ENCODE data around the gene MAGEB3. TPM values are rescaled to one million over a fixed set of nuclear protein-coding genes. Genes with fewer than 3 reads are reported as not detected.
"Not testable (repeated sequence)": the region's sequence is repeated elsewhere in the genome, so short reads cannot be mapped to it uniquely, and the experiment has no call there.

MAGEB3 gene, protein sequence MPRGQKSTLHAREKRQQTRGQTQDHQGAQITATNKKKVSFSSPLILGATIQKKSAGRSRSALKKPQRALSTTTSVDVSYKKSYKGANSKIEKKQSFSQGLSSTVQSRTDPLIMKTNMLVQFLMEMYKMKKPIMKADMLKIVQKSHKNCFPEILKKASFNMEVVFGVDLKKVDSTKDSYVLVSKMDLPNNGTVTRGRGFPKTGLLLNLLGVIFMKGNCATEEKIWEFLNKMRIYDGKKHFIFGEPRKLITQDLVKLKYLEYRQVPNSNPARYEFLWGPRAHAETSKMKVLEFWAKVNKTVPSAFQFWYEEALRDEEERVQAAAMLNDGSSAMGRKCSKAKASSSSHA
- total RNA-seq (2014; rRNA removed; shearing (Covaris generic); ENCODE audit: low replicate concordance): not detected in 2 replicates

DNA sequence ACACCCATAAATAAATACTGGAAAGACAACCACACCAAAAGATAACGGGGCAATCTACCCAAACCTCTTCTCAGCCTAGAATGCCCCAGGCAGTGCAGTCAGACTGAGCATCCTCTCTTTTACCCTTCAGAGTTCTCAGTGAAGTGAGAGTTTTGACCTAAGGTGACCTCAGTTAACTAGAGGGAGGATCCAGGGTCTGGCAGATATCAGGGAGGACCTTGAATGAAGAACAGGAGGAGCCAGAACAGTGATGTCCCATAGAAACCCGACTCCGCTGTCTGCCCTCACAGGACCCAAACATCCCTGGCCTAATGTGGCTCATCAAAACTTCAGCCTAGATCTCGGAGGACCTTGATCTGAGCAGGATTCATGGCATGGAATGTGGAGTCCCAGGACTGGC, at the start of gene MAGEB3:
Gene MAGEB3, plus strand, starts transcription at position 263 of the 400 bp plus-strand sequence. CDS start 5,268 bp downstream, outside the sequence.
- no peak for DNase-seq
- H3K4me3 ChIP-seq: no peak within 1 kb of the TSS
- no peaks in the 10 kb centered on the region for H3K27me3 ChIP-seq
- no peaks in the 10 kb centered on the region for H3K9me3 ChIP-seq
- H3K36me3 ChIP-seq: no peaks in the 10 kb centered on the region

DNA sequence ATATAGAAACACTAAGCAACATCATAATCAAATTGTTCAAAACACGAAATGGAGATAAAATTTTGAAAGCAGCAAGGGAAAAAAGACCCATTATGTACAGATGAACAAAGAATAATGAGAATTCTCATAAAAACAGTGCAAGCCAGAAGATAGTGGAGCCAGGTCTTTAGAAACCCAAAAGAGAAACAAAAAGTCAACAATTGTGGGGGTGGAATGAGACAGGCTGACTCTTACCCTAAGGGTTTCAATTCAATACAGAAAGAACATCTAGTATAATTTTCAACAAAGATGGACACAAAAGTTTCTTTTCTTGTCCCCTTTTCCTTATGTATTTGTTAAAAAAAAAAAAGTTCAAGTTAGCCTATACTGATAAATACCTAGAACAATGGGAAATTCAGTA, 49.1 kb upstream of the MAGEB3 start:
- no peaks in the 10 kb centered on the region for H3K27me3 ChIP-seq
- no peak for DNase-seq
- no peaks in the 10 kb centered on the region for H3K36me3 ChIP-seq
- no peak overlapping the region for H3K4me3 ChIP-seq
- no peaks in the 10 kb centered on the region for H3K9me3 ChIP-seq

DNA sequence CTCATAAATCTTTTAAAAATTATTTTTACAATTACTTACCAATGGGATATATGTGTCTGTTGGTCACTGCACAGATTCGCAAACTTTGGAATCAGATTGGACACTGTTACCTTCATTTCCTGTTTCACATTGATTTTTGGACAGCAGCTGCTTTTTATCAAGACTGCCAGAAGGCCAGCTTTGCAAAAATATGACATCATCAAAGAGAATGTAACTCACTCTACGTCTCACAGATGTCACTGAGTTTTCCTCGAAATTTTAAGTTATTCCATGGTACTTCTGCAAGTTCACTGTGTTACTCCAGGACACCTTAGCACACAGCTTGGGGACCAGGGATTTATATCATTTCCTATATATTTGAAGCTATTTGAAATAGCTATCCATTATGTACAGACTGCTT, 46.9 kb upstream of the MAGEB3 start:
- Histone ChIP-seq H3K9me3 (no peaks in the 10 kb centered on the region), H3K4me3 (no peak overlapping the region), H3K36me3 (no peaks in the 10 kb centered on the region), H3K27me3 (no peaks in the 10 kb centered on the region)
- no peak for DNase-seq

DNA sequence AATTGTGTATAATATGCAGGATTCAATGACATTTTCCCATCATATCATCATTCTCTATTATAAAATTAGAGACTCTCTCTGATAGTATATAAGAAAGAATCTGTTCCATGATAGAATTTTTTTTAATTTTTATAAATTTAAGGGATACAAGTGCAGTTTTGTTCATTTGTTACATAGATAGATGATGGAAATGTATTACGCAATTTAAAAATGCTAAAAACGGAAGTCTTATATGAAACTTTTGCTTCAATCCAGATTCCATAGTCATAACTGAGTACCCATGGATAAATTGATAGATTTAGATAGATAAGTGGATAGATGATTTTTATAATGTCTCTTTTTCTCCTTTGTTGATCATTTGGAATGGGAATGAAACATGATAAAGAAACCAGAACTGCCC, 40.0 kb upstream of the MAGEB3 start:
- H3K9me3 ChIP-seq: no peaks in the 10 kb centered on the region
- H3K36me3 ChIP-seq: no peaks in the 10 kb centered on the region
- DNase-seq: no peak
- no peaks in the 10 kb centered on the region for H3K27me3 ChIP-seq
- no peak overlapping the region for H3K4me3 ChIP-seq

DNA sequence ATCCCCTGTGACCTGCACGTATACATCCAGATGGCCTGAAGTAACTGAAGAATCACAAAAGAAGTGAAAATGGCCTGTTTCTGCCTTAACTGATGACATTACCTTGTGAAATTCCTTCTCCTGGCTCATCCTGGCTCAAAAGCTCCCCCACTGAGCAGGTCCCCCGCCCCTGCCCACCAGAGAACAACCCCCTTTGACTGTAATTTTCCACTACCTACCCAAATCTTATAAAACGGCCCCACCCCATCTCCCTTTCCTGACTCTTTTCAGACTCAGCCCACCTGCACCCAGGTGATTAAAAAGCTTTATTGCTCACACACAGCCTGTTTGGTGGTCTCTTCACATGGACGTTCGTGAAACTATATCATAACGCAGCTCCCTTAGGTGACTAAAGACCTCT, 36.5 kb upstream of the MAGEB3 start:
- H3K9me3 ChIP-seq, DNase-seq, H3K36me3 ChIP-seq, H3K27me3 ChIP-seq, H3K4me3 ChIP-seq: not testable (repeated sequence)

DNA sequence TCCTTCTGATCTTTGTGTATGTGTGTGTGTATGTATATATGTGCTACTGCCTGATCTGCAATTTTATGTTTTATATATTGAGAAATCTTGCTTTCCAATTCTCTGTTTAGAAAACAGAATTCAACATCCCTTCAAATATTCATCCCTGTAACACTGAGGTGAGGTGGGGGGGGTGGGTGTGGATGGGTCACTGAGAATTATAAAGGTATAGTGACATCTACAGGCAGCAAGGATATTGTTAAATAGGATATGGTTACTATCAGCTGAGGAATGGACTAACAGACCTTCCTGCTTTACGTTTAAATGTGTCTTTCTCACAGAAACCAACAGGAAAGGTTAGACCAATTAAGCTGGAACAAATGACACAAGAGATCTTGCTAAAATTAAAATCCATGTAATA, 34.1 kb upstream of the MAGEB3 start:
- Histone ChIP-seq H3K9me3 (no peaks in the 10 kb centered on the region), H3K27me3 (no peaks in the 10 kb centered on the region), H3K36me3 (no peaks in the 10 kb centered on the region), H3K4me3 (no peak overlapping the region)
- DNase-seq: no peak

GRCh38 chrX:30212172-30212571, 18.3 kb upstream of the MAGEB3 start:
- Histone ChIP-seq H3K4me3 (no peak overlapping the region), H3K36me3 (no peaks in the 10 kb centered on the region), H3K27me3 (no peaks in the 10 kb centered on the region), H3K9me3 (no peaks in the 10 kb centered on the region)
- no peak for DNase-seq

- Histone ChIP-seq H3K36me3 (no peaks in the 10 kb centered on the region), H3K4me3 (no peak within 1 kb of the TSS), H3K27me3 (no peaks in the 10 kb centered on the region), H3K9me3 (no peaks in the 10 kb centered on the region)
- no peak for DNase-seq
These were observed 15.1 kb upstream of the MAGEB3 start, which contains the start of gene MAGEB2 for GRCh38 chrX:30215357-30215843. Gene MAGEB2, plus strand, starts transcription at chrX:30215563. Its CDS starts 3,018 bp downstream, at chrX:30218581.

DNA sequence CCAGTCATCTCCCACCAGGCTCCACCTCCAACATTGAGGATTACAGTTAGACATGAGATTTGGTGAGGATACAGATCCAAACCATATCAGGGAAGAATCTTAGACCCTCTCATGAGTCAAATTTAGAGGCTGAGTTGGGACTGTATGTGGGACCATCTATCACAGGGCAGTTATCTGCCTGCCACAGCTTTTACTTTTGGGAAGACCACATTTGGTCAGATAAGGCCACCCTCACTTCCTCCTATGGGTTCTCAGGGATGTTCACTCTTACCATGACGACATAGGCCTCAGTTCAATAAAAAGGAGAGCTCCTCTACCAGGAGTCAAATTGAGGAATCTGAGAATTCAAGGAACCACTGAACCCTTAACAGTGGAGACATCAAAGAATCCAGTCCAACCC, 13.0 kb upstream of the MAGEB3 start:
- no peak for DNase-seq
- no peaks in the 10 kb centered on the region for H3K9me3 ChIP-seq
- H3K36me3 ChIP-seq: no peaks in the 10 kb centered on the region
- H3K27me3 ChIP-seq: no peaks in the 10 kb centered on the region
- H3K4me3 ChIP-seq: no peak overlapping the region

DNA sequence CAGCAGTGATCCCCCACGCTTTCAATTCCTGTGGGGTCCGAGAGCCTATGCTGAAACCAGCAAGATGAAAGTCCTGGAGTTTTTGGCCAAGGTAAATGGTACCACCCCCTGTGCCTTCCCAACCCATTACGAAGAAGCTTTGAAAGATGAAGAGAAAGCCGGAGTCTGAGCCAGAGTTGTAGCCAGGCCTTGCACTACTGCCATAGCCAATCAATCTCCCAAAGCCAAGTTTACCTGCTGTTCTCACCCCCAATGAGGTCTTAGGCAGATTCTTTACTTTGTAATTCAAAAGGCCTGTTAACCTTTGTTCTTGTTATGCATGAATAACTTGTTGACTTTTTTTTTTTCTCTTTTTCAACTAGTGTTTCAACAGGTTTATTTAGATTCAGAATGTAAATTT, 11.1 kb upstream of the MAGEB3 start:
- Histone ChIP-seq H3K27me3 (no peaks in the 10 kb centered on the region), H3K4me3 (no peak overlapping the region), H3K36me3 (no peaks in the 10 kb centered on the region), H3K9me3 (no peaks in the 10 kb centered on the region)
- no peak for DNase-seq

- DNase-seq: no peak
- Histone ChIP-seq H3K9me3 (no peaks in the 10 kb centered on the region), H3K36me3 (no peaks in the 10 kb centered on the region), H3K4me3 (no peak overlapping the region), H3K27me3 (no peaks in the 10 kb centered on the region)
These were observed 9.8 kb upstream of the MAGEB3 start for GRCh38 chrX:30220661-30221060.

- Histone ChIP-seq H3K9me3 (no peaks in the 10 kb centered on the region), H3K4me3 (no peak overlapping the region), H3K36me3 (no peaks in the 10 kb centered on the region), H3K27me3 (no peaks in the 10 kb centered on the region)
- no peak for DNase-seq
These were observed 5.9 kb upstream of the MAGEB3 start for GRCh38 chrX:30224536-30224935.

DNA sequence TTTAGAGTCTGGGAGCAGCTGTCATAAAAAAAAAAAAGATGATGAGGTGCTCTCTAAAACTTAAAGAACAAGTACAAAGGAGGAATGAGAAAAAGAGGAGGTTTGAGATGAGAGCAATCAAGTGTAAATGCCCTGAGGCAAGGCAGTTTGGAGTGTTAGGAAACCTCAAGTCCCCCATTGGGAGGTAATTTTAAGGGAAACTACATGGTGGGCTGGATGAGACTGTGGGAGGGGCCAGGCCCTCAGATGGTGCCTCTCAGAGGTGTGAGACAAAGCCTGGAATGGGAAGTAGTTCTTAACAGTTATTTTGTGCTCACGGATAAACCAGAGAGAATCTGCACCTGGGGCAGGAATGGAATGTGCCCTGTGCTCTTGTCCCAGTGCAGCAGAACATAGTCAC, 1.9 kb upstream of the MAGEB3 start:
- Histone ChIP-seq H3K36me3 (no peaks in the 10 kb centered on the region), H3K4me3 (no peak overlapping the region), H3K9me3 (no peaks in the 10 kb centered on the region), H3K27me3 (no peaks in the 10 kb centered on the region)
- no peak for DNase-seq

- Histone ChIP-seq H3K27me3 (no peaks in the 10 kb centered on the region), H3K4me3 (no peak within 1 kb of the TSS), H3K36me3 (no peaks in the 10 kb centered on the region), H3K9me3 (no peaks in the 10 kb centered on the region)
- DNase-seq: no peak
These were observed 11.4 kb downstream of the MAGEB3 start, which contains the start of gene MAGEB4 for GRCh38 chrX:30241724-30242415. Gene MAGEB4, plus strand, starts transcription at chrX:30242000. Its CDS starts 136 bp downstream, at chrX:30242136.

DNA sequence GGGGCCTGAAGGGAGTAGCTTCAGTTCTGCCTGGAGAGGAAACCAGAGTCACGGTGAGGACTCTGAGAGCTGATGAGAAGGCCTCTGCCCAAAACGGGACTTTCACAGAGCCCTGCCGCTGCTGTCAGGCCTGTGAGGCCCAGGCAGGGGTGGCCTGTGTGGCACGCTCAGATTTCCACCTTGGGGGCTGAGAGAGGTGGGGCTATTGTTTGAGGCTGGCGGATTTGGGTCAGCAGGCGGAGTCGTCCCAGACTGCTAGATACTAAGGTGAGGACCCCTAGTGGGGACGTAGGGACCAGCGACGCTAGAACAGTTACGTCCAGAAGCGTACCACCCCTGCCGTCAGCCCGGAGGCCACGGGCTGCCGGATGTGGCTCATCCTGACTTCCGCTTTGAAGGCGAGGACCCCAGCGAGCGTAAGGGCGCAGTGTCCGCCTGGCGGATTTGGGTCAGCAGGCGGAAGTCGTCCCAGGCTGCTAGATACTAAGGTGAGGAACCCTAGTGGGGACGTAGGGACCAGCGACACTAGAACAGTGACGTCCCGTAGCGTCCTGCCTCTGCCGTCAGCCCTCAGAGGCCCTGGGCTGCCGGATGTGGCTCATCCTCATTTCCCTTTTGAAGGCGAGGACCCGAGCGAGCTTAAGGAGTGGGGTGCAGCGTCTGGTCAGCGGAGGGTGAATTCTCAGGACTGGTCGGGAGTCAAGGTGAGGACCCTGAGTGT, 16.5 kb downstream of the MAGEB3 start, which contains the start of gene MAGEB1:
Gene MAGEB1, plus strand, starts transcription at position 378 of the 721 bp plus-strand sequence. CDS start 3,348 bp downstream, outside the sequence.
- Histone ChIP-seq H3K27me3 (no peaks in the 10 kb centered on the region), H3K36me3 (no peaks in the 10 kb centered on the region), H3K4me3 (no peak within 1 kb of the TSS), H3K9me3 (no peaks in the 10 kb centered on the region)
- no peak for DNase-seq

- Histone ChIP-seq H3K4me3 (no peak overlapping the region), H3K36me3 (no peaks in the 10 kb centered on the region), H3K27me3 (no peaks in the 10 kb centered on the region), H3K9me3 (no peaks in the 10 kb centered on the region)
- DNase-seq: no peak
These were observed 18.4 kb downstream of the MAGEB3 start for GRCh38 chrX:30248854-30249253.

DNA sequence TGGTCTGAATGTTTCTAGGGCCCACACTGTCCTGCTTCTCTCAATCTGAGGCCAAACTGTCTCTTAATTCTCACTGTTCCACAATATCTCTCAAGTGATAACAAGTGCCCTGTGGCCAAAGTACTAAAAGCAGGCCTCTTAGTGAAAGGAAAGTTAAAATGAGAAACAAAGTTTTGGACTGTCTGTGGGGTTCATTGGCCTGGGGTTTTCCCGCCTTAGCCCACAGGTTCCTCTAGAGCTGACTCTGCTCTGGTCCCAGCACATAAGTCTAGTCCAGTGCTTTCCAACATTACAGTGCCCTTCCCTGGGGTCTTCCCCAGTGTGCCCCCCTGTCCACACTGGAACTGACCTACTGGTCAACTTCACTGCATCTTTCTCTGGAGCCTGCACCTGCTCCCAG, 22.8 kb downstream of the MAGEB3 start:
- no peaks in the 10 kb centered on the region for H3K36me3 ChIP-seq
- no peaks in the 10 kb centered on the region for H3K27me3 ChIP-seq
- H3K9me3 ChIP-seq: no peaks in the 10 kb centered on the region
- no peak for DNase-seq
- H3K4me3 ChIP-seq: no peak overlapping the region
